Measurements from ENCODE around the gene GOSR2.

GOSR2 gene

GRCh38 chr17:46925185-46925868, 2.4 kb downstream of the GOSR2 start:
- no peak for TF ChIP-seq CTCF (IDR thresholded peaks at IDR 0.05; ENCODE audit: insufficient read depth, low read depth, low read length, missing control alignments)
- no peak for DNase-seq (ENCODE audit: low read depth)
- no peak overlapping the region for H3K4me3 ChIP-seq (ENCODE audit: low read depth, low read length)

- no peak for DNase-seq (ENCODE audit: low read depth)
- no peak for TF ChIP-seq CTCF (IDR thresholded peaks at IDR 0.05; ENCODE audit: insufficient read depth, low read depth, low read length, missing control alignments)
- H3K4me3 ChIP-seq (ENCODE audit: low read depth, low read length), result no peak overlapping the region
Observed at GRCh38 chr17:46928467-46929261, 5.7 kb downstream of the GOSR2 start.

- DNase-seq (ENCODE audit: low read depth), result no peak
- no peak overlapping the region for H3K4me3 ChIP-seq (ENCODE audit: low read depth, low read length)
- TF ChIP-seq CTCF (IDR thresholded peaks at IDR 0.05; ENCODE audit: insufficient read depth, low read depth, low read length, missing control alignments), result no peak
Observed at GRCh38 chr17:46929413-46929812, 6.5 kb downstream of the GOSR2 start.

GRCh38 chr17:46930051-46930450, 7.1 kb downstream of the GOSR2 start:
- no peak for DNase-seq (ENCODE audit: low read depth)
- no peak for TF ChIP-seq CTCF (IDR thresholded peaks at IDR 0.05; ENCODE audit: insufficient read depth, low read depth, low read length, missing control alignments)
- no peak overlapping the region for H3K4me3 ChIP-seq (ENCODE audit: low read depth, low read length)

GRCh38 chr17:46931596-46931995, 8.6 kb downstream of the GOSR2 start:
- no peak overlapping the region for H3K4me3 ChIP-seq (ENCODE audit: low read depth, low read length)
- DNase-seq (ENCODE audit: low read depth), result no peak
- TF ChIP-seq CTCF (IDR thresholded peaks at IDR 0.05; ENCODE audit: insufficient read depth, low read depth, low read length, missing control alignments), result no peak

- no peak for DNase-seq (ENCODE audit: low read depth)
- TF ChIP-seq CTCF (IDR thresholded peaks at IDR 0.05; ENCODE audit: insufficient read depth, low read depth, low read length, missing control alignments), result no peak
- H3K4me3 ChIP-seq (ENCODE audit: low read depth, low read length), result no peak overlapping the region
Observed at GRCh38 chr17:46935658-46936266, 12.8 kb downstream of the GOSR2 start.

All from GM12865 (cell line).